ENCODE measurements around the gene RAD51B.
"Not testable (repeated sequence)": the region's sequence is repeated elsewhere in the genome, so short reads cannot be mapped to it uniquely, and the experiment has no call there.

The RAD51B gene

DNA sequence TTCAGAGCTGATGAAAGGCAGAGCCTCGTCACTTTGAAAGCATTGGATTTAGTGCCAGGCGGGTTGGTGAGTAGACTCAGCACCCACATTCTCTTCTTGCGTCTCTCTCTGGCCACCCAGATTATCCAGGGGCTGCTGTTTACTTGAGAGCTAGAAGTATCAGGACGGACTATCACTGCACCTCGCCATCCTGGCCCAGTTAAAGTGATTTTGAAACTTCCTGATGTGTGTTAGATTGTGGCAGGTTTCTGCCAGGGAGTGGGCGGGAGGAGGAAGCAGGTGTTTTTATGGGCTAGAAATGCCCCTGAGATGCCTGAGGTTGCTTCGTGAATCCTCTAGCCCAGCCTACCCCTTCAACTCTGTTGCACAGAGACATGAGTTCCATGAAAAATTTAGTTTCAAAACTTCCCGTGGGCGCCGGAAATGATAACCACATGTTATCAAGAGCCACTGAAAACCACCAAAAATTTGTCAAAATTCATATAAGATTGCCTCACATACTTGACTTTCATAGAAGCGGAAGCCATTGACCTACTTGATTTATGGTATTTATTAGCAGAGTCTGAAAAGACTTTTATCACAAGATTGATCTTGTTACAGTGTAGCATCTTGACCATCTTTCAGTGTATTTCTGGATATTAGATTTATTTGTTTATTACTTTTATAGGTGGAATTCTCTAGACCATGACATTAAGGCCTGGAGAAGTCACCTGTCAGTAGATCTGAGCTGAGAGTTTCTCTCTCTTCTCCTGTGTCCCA lies 466.0 kb downstream of the RAD51B start:
- DNase-seq: no peak

DNA sequence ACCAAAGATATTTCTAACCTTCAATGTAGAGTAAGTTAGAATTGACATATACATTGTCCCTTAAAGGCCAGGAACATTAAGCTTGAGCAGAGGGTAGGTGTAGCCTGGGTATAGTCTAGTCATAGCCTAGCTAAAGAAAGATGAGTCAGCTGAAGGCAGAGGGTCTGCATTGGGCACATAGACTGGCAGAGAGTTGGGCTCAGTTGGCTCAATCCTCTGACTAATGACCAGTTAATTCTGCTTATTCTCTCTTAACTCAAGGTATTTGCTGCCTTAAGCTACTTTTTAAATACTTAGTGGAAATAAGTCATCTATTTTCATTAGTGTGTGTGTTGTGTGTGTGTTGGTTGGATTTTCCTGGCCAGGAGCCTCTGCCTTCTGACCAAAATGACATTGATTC lies 467.1 kb downstream of the RAD51B start:
- DNase-seq: no peak

DNA sequence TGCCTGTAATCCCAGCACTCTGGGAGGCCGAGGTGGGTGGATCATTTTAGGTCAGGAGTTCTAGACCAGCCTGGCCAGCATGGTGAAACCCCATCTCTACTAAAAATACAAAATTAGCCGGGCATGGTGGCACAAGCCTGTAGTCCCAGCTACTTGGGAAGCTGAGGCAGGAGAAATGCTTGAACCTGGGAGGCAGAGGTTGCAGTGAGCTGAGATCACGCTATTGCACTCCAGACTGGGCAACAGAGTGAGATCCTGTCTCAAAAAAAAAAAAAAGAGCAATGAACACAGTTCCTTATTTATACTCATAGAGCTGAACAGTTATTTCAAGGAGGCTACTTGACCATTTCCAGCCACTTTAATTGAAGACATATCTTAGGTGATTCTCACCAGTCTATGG lies 469.9 kb downstream of the RAD51B start:
- DNase-seq: not testable (repeated sequence)

DNA sequence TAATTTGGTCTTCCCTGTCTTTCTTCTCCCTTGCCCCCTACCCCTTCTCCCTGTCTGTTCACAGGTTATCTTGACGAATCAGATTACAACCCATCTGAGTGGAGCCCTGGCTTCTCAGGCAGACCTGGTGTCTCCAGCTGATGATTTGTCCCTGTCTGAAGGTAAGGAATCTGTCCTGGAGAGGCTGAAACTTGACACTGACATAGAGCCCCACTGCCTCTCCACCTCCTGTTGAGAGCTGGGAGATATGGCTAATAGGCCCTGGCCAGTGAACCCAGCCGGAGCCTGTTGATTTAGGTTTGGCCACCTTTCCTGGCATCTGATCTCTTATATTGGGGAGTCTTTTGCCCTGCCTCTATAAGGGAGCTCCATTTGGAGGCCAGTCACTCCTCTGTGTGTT lies 472.2 kb downstream of the RAD51B start:
- no peak for DNase-seq

DNA sequence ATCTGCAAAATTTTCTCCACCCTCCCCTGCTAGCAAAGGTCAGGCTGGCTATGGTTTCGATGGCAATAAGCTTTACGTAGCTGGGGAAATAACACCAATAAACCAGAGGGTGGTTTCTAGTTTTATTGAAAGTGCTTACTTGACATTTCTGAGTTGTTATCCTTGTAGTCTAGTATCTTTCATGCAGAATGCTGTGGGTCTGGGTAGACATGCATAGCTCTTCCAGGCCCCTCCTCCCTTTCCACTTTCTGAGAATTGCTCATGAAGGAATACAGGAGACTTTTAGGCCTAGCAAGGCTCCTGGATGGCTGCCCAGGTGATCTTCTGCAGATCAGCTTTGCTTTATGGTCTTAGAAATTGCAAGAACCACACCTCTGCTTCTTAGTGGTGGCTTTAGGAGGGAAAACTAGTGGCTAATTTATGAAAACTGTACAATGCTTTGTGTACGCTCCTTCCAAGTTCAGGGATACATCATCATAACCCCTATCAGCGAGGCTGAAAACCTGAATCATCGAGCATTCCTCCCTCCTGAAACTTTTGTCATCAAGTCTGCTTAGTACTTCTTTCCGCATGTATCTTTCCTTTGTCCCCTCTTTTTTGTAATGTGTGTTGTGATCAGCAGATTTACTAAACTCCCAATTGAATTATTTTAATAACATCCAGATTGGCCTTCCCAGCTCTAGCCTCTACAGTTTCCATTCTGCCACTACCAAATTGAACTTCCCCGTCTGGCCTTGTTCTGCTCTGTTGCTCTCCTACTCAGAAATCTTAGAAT lies 473.0 kb downstream of the RAD51B start:
- DNase-seq: no peak

DNA sequence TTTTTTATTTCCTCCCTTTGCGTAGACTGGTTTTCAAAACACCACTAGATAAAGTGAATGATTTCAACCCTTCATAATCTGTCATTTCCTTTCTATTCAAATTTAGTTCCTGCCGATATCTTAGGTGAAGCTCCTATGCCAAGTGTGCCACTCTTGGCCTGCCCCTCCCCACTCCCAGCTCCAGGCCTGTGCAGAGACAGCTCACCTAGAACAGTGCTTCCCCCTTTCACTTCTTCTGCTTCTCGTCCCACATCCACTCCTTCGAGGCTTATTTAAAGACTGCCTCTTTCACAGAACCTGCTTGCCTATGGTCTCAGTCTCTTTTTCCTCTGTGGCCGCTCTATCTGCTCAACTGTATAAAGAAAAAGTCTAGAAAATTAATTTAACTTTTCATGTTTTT lies 473.8 kb downstream of the RAD51B start:
- no peak for DNase-seq

DNA sequence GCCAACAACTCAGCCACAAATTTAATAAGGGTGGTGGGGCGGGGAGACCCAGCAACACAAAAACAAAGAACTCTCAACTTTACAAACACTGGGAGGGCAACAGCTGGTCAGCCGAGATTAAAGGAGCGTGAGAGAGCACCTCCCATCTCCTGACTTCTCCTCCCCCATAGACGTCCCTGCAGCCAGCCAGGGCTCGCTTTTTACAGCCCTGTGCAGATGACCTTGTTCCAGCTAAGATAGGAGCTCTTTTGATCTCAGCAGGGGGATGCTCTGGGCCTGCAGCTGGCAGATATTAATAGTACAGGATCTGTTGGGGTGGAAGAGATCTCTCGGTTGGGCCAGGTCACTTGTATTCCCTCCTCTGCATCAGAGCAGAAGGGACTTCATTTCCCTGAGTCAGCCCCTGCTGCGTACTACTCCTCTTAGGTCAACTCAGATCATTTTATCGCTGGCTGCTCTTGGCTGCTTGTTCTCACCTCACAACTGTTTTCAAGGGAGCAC lies 475.8 kb downstream of the RAD51B start:
- no peak for DNase-seq

DNA sequence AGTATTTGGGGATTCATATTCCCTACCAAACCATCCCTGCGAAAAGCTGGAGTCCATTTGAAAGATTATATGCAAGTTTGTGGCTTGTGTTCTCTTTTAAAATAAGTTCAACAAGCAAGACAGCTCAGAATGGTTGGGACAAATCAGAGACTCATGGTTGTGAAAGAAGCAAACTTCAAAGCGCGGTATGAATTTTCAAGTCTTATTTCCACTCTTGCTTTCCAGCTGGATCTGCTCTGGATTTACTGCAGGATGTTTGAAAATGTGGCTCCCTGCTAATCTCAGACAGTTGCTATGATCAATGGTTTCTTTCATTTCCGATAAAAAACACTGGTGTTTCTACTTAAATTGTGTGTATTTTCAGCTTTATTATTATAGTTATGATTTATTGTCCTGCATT lies 477.5 kb downstream of the RAD51B start:
- no peak for DNase-seq

DNA sequence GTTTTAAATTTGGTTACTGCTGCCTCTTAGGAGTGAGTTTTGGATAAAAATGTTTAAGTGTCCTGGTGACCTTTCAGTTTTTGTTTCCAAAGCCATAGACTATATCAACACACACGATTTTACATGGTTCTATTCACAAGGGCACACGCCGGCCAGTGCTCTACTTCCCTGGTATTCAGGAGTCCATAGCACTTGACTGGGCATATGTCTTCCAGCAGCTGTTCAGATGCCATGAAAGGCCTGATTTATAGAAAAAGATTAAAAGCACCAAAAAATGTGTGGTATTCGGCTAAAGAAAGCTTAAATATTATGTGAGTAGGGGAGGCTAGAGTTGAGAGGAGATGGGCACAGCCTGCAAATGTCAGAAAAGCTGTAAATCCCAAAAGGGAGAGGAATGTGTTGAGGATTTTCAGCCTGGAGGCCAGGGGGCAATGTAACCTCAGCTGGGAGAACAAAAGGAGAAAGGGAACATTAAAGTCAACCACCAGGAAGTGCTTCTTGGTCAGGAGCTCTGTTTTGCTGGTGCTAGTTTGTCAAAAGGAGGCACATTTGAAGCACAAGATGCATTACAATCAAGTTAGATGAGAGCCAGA lies 478.4 kb downstream of the RAD51B start:
- no peak for DNase-seq

DNA sequence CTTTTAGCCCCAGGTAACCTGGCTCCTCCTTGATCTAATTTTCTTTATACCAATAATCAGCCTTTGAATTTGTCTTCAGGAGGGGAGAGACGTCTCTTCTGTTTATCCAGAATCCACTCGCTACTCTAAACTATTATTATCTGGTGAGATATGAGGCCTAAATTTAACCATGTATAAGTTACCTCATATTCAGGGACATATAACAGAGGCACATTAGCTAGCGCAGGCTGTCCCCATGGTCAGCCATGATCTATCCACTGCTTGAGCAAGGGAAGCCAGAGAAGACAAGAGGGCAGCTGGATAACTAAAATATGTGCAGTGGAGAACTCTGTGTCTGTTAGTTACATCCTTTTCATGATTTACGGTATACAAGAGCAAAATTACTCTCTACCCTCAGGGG lies 481.0 kb downstream of the RAD51B start:
- DNase-seq: no peak

DNA sequence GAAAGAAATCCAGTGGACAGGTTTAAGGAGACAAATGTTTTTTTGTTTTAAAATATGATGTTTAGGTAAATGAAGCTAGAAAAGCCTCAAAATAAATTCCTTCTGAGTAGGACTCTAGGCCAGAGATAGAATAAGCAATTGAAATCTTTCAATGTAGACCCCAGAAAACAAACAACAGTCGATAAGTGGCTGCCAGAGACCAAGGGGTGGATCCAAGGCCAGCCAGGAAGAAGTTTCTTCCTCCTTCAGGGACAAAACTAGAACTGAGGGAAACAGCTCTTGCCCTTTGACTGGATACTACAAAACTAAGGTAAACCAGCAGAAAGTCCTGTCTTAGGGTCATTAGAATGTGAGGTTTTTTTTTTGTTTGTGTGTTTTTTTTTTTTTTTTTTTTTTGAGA lies 481.6 kb downstream of the RAD51B start:
- DNase-seq: no peak

DNA sequence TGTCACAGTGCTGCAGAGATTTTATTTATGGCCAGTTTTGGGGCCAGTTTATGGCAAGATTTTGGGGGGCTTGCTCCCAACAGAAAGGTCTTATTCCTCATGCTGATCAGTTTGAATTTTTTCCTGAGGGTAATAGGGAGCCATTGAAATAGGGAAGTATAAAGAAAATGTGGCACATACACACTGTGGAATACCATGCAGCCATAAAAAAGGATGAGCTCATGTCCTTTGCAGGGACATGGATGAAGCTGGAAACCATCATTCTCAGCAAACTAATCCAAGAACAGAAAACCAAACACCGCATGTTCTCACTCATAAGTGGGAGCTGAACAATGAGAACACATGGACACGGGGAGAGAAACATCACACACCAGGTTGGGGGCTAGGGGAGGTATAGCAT lies 483.4 kb downstream of the RAD51B start:
- DNase-seq: not testable (repeated sequence)

DNA sequence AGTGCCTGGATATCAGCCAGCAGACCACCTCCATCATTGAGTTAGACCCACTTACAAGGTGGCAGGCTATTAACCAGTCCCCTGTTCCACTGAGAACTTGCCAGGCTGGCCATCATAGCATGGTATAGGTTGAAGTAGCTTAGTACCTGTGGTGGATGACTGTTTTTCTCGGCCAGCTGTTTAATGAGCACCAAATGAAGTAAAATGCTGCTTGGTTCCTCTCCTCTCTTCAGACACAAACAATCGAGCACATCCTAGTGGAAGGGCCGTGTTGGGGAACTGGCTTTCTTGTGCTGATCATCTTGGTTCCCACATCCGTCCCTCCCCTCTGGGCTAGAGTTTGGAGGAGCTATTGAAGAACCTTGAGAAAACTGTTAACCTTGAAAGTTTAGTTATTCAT lies 486.2 kb downstream of the RAD51B start:
- DNase-seq: no peak

DNA sequence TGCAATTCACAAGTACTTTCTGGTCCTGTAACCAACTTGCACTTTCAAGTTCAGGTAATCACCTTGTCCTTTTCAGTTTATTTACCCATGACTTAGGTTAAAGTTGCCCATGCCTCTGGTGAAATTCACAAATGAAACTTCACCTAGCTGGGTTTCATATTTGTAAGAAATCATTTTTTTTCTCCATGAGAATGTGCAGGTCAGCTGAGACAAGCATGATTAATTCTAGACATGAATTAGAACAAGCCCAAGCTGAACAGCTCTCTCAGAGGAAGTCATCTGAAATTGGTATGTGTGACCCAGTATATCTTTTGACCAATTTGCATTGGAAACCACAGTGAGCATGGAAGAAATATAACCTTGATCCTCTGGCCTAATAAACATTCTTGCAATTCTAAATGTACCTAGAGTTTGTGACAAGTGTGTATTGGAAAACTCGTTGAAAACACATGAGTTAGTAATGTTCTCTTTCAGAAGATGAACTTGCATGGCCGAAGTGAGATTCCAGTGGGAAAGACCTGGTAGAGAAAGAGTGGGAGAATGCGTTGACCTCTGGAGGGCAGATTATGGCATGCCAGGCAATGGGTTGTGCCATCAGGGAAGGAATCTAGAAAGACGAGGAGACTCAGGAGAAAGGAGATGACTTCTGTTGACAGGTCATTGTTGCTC lies 486.8 kb downstream of the RAD51B start:
- no peak for DNase-seq

DNA sequence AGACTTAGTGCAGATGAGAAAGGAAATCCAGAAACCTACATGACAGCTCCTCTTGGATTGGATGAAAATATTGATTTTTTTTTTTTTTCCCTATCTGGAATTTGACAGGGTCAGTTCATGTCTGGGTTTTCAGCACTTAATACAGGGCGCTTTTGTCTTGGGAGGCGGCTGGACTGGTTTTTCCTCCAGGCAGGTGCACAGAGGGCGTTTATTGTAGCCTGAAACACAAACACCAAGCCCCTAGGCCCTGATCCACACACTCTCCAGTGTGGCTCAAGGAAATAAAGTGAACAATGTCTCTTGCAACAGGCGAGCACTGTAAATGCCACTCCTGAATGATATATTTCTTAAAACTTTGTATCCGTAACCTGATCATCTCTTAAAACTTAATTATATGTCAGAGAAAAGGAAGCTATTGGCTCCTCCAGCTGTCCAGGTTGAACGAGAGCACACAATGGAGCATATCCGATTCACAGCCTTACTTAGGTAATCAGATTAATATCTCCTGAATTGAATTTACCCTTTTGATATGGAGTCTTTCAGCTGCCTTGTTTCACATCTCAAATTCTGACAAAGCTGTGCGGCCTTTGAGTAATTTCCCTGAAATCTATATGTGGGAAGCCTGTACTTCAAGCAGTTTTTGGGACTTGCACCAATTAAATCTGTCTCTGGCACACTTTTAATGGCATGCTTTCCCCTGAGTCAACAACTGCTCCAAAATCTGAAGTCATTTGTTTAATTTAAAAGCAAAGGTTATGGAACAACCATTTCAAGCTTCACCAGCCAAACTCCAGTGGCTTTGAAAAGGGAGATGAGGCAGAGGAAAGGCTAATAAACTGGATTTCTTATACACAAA lies 487.6 kb downstream of the RAD51B start:
- DNase-seq: peak; percentile 84

DNA sequence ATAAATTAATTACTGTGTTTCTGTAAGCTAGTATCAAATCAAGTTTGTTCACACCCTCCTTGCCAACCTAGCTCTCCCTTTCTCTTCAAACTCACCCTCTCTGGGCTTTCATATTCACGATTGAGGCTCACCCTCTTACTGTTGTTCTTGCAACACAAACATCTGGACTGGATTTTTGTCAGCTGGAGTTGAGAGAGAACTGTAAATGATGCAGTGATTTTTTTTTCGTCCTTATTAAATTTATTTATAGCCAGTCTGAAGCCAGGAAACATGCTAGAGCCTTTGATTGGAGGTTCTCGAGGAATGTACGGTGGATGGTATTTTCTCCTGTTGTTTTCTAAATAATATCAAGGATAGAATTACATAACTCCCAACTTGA lies 488.2 kb downstream of the RAD51B start:
- no peak for DNase-seq

DNA sequence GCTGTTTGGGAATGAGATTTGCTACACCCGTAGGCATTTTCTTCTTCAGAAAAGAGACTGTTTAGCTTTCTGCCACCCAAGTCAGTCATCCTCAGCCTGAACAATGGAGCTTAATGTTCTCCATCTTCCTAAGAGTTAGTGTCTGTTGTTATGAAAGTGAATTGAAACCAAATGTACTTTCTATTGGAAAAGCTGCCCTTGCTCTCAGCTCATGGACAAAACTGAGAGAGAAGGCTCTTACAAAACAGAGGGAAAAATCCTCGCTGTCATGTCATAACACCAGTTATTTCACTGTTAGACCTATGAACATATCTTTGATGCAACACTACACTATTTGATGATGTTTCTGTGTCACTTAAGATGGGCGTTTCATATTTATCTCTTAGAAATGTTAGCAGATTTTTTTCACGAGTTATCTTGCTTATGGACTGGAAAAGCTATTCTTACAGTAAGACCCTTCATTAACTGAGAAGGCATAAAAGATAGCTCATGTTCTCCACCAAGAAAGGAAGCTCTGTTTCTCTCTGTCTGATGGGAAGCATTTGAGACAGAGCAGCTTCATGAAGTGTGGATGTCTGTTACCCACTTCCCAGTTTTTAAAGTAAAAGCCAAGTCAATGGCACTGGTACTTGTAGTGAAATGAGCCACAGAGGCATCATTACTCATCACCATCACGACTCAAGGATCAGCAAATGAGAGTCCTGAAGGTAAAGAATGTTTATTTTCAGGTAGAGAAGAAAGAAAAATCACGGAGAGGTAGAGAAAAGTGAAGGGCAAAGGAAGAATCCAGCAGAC lies 489.3 kb downstream of the RAD51B start:
- no peak for DNase-seq

DNA sequence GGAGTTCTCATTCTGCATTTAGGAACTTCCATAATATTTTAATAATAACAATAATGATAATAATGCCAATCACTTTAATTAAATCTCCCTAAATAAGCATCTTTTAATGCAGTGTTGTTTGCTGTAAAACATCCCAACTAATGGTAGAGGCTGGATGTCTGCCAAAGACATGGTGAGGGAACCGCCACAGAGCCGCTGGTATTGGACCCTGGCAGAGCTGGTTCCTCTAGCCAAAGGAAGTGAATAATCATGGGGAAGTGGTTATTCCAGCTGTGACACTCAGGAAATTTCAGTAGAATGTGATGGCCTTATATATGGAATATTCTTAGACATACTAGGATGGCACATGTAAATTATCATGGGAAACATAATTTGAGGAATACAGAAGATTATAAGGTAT lies 490.0 kb downstream of the RAD51B start:
- DNase-seq: no peak

DNA sequence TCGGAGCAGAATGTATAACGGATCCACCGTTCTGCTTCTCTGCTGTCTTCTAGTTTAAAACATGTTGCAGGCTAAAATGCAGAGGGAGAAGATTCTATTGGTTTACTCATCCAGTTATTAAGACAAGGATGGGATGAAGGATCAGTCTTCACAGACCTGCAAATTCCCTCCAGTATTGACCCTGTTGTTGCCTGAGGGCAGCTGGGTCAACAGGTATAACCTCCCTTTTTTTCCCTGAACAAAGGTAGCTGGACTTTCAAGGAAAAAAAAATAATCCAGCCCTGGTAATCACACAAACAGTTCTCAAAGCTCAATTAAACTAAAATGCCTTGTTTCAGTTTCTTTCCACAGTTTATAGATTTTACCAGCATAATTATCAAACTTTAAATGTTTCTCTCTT lies 492.7 kb downstream of the RAD51B start:
- DNase-seq: no peak

DNA sequence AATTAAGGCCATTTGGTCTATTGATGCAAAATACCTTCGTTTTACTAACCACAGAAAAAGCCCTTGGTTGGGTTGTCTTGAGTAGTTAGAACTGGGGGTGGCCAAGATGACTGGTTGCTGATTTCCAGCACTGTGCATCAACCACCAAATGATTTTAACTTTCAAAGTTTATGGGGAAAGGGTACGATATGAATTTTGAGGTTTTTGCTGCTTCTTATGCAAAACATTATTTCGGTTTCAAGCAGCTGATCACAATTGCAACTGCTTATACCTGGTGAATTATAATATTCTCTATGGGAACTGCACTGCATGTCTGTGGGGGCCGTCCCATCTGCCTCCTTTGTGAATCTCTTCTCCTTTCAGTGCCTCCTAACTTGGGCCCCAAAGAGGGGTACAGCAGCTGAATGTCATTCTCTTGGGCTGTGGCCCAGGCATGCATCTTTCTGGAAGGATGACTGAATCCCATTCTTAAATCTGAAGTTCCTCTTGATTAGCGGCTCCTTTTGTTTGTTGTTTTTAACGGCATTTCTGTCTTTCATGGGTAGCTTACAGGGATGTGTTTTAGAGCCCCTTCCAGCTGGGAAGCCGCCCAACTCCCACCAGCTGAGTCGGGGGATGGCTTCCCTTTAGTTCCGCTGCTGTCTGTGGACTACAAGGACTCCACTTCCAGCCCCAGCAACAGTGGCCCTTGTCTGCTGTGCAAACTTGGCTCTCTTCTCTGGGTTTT lies 493.5 kb downstream of the RAD51B start:
- no peak for DNase-seq

DNA sequence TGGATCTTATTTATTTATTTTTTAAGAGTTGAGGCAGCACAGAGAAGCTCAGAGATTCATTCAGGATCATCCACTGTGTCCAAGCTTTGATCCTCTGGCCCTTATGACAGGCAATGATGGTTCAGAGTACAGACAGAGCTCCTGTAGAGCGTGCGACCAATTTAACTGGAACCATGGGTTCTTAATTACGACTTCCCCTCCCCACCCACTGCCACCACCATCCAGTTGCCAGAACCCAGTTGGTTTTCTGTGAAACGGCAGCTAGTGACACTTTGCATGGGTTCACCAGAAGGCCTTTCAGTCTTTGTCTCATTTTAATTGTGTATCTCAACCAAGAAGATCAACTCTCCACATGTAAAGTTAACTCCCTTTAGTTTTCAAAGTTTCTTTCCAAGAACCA lies 495.1 kb downstream of the RAD51B start:
- DNase-seq: no peak
